Measurements from ENCODE around the gene ATP23.

The ATP23 gene

DNA sequence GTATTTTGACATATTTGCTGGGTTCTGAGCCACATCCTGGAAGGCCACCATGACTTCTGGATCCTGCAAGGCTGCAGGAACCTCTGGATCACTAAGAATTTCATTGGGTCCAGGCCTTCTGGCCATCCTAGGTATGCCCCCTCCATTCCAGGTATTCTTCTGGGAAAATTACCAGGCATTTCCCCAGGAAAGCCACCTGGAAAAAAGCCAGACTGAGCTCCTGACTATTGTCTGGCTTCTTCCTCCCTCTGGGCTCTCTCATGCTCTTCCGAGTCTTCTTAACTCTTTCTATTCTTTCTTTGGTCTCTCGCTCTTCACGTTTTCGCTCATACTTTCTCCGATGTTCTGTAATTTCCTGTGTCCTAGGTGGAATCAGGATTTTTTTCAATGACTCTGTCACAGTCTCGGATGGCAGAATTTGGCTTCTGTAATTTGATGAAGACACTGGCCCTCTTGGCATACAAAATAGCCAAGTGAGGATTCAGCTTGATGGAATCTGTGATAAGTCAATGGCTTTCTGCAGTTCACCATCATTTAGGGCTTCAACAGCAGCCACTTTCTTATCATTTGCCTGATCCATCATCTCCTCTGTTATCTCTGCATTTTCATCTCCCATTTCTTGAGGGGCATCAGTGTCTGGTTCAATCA, 42.6 kb downstream of the ATP23 start:
- no peak for DNase-seq

DNA sequence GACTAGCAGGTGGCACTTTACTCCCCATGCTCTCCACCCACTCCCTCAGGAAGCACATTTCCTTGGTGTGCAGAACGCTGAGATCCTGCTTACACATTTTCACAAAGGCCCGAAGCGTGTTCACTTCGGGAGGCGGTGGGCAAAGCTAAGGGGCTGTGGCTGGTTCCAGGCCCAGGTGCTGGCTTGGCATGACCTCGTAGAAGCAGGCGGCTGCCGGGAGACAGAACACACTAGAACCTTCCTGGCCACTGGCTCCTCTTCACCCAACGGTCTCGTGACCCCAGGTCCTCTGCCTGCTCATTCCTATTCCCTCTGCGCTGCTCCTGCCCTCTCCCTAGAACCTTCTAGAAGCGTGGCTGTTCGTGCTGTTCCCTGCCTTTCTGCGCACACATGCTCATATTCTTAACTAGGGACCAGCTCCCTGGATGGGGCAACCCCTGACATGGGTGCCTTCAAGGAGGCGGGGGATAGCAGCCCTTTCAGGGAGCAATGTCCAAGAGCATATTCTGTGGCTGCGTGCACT, 43.3 kb downstream of the ATP23 start:
- DNase-seq: no peak

DNA sequence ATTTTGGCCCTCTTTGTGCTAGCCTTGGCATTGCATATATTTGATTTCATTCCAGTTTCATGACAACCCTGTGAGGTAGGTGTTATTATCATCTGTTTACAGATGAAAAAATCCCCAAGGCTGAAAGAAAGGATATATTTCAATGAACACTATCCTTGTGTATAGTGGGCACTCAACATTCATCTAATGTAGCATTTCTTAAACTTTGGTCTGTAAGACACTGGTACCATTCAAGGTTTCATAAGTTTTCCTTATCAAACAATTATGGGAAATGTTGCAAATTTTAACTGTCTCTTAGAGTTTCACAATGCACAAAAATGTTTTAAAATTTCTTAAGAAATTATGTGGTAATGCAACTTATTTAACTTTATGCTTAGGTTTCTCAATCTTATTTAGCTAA, 44.3 kb downstream of the ATP23 start:
- DNase-seq: no peak

DNA sequence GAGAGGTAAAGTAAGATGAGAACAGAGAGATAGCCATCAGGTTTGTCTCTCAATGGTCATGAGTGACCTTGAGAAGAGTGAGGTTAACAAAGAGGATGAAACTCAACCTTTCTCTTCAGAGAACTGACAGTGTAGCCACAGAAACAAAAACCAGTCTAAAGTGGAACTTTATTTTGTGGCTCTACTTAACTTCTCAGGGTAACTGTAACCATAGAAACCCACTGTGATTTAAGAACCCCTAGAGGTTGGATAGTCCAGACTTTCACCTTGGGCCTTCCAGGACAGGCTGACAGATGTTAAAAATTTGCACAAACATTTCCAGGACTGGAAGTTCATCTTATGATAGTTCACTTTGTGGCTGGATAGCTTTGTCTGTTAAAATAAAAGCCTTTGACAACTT, 48.5 kb downstream of the ATP23 start:
- no peak for DNase-seq

DNA sequence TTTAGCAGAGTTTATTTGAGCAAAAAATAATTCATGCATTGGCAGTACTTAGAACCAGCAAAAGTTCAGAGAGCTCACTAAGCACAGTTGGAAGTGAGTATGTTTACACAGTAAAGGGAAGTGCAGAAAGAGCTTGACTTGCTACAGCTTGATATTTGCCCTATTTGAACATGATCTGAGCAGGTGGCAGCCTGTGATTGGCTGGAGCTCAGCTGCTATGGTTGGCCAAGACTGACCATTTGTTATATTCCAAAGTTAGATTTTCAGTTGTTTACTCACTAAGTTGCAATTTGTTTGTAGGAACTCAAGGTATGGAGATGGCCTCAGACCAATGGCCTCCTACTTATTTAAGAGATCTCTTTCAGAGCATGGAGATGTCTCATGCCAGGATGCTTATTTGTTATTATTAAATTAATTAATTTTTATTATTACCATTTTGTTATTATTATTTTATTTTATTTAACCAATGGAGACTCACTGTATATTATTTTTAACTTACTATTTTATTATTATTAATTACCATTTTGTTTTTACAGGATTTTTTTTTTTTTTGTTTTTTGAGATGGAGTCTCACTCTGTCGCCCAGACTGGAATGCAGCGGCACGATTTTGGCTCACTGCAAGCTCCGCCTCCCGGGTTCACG, 49.0 kb downstream of the ATP23 start:
- DNase-seq: no peak

DNA sequence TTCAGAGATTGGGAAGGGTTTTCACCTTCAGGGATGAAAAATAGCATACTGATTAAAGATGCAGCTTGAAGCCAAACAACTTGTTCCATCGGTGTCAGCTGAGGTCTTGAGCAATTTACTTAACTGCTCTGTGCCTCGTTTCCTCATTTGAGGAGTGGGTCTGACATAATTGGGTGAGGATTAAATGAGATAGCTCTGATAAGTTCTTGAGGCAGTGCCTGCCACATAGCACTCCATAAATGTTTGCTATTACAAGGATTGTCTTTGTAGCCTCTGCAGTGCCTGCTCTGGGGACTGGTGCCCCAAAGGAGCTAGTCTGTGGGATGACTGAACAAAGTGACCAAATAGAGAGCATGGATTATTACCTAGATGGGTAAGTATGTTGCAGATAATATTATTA, 50.6 kb downstream of the ATP23 start:
- no peak for DNase-seq

DNA sequence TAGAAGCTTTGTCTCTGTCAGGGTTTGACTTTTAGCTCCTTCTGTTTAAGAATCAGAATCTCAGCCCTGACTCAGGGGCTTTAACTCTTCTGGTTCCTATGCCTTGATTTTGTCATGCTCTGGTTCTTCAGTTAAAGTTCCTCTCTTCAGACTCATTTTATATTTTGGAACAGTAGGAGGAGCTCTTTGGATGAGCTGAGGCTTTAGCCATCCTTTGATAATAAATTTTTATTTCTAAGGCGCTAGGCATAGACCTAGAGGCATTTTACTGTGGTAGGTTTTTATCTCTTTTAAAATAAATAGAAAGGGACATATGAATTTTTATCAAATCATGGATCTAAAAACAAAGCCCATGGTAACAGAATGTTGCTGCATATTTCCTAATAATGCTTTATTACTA, 51.7 kb downstream of the ATP23 start:
- no peak for DNase-seq

DNA sequence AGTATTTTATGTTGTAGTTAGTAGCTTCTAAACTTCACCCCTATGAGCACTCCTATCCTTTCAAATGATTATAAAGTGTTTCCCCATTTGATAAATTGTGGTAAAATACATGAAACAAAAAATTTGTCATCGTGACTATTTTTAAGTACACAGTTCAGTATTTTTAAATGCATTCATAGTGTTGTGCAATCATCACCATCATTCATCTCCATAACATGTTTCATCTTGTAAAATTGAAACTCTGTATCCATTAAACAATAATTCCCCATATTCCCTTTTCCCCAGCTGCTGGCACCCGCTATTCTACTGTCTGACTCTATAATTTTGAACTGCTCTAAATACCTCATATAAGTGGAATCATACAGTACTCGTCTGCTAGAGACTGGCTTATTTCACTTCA, 52.5 kb downstream of the ATP23 start:
- DNase-seq: no peak

DNA sequence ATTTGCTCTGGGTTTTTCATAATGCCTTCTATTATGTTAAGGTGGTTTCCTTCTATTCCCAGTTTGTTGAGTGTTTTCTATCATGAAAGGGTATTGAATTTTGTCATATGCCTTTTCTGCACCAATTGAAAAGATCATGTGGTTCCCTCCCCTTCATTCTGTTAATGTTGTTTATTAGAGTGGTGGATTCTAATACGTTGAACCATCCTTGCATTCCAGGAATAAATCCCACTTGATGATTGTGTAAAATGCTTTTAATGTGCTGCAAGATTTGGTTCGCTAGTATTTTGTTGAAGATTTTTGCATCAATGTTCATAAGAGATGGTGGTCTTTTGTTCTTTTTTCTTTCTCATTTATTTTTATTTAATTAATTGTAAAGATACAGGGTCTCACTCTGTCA, 55.2 kb downstream of the ATP23 start:
- no peak for DNase-seq

DNA sequence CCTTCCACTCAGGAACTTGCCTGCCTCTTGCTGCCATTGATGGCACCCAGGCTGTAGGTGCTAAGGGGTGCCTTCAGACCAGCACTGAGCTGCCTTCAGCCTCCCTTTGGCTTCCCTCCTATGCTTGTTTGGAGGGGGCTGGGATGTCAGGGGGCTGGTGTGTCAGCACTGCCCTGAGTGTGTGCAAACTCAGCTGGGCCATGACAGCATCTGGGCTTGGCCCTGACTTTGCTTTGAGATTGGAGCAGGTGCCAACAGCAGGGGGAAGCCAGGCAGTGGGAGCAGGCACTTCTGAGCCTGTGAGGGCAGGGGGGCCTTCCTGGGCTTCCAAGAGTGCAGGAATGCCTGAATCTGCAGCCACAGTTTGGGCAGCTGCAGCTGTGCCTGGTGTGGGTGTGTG, 56.9 kb downstream of the ATP23 start:
- no peak for DNase-seq

DNA sequence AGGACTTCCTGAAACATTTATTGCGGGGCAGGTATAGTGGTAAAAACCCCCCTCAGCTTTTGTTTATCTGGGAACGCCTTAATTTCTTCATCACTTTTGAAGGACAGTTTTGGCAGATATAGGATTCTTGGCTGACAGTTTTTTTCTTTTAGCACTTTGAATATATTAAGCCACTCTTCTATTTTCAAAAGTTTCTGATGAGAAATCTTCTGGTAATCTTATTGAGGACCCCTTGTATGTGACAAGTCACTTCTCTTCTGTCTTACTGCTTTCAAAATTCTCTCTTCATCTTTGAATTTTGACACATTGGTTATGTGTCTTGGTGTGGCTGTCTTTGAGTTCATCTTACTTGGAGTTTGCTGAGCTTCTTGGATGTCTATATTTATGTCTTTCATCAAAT, 59.1 kb downstream of the ATP23 start:
- no peak for DNase-seq

DNA sequence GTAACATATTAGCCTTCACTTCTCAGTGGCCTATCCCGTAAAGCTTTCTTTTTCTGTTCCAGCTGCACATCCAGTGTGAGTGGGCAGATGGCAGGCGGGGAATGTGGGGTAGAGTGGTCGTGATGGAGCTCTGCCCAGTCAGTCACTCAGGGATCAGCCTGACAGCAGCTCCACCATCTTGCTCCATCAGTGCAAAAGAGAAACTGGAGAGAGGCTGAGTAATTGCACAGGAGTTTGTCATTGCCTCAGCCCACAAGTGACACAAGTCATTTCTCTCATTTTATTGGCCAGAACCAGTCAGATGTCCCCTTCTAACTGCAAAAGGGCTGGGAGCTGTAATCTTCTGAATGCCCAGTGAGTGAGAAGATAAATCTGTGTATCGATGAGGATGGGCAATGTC, 66.5 kb downstream of the ATP23 start:
- no peak for DNase-seq

DNA sequence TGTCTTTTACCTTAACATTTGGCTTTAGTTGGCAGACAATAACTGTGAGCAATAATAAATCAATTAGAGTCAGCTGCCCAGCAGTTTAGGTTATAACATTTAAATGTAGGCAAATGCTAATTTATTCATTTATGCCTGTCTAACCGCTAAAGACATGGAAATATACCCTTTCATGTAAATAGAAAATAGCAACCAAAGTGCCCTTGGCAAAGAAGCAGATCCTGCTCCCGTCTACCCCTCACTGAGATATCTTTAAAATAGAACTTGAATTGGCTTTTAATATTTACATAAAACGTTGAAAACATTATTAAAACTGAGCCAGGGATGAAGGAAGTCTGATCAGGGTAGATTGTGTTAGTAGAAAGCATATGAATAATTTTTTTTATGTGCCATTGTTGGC, 67.3 kb downstream of the ATP23 start:
- DNase-seq: no peak

Measured in stimulated activated naive CD4-positive, alpha-beta T cell treated with Interleukin-2 at 50 U/mL for 16 hours (primary cell).